OCI-LY1 (cell line): ENCODE data around the gene ZNF646.

Experiments used
- H2AFZ ChIP-seq: fragments of 200-600 bp; sonication (generic), shearing (Covaris generic); 2 replicates; pipeline ENCODE4 v1.6.0; 2014; ENCODE audit warnings: antibody characterized with exemption, mild to moderate bottlenecking, low read length
- H3F3A ChIP-seq: fragments of 200-600 bp; sonication (generic), shearing (Covaris generic); 2 replicates; pipeline ENCODE4 v1.6.0; 2014; ENCODE audit warnings: mild to moderate bottlenecking, antibody characterized with exemption, low read length, moderate library complexity; ENCODE audit not compliant: insufficient read depth
- H3K27ac ChIP-seq: fragments of 200-600 bp; sonication (generic); 2 replicates; pipeline ENCODE4 v1.5.1; 2014; ENCODE audit warnings: low read length, mixed run types, mild to moderate bottlenecking, low read depth; ENCODE audit not compliant: poor library complexity, severe bottlenecking
- H3K27me3 ChIP-seq: fragments of 200-600 bp; sonication (generic); 2 replicates; pipeline ENCODE4 v1.6.0; 2014; ENCODE audit warnings: antibody characterized with exemption, mild to moderate bottlenecking, low read length, moderate library complexity; ENCODE audit not compliant: insufficient read depth
- H3K36me3 ChIP-seq: fragments of 200-600 bp; sonication (generic); 2 replicates; pipeline ENCODE4 v1.6.1; 2014; ENCODE audit warnings: mild to moderate bottlenecking, antibody characterized with exemption, low read length, moderate library complexity, mixed read lengths; ENCODE audit not compliant: insufficient read depth
- H3K4me1 ChIP-seq: fragments of 200-600 bp; sonication (generic); 2 replicates; pipeline ENCODE4 v1.5.1; 2014; ENCODE audit warnings: mild to moderate bottlenecking, low read length, moderate library complexity; ENCODE audit not compliant: insufficient read depth, severe bottlenecking
- H3K4me2 ChIP-seq: fragments of 200-600 bp; sonication (generic), shearing (Covaris generic); 2 replicates; pipeline ENCODE4 v1.6.1; 2014; ENCODE audit warnings: low read length
- H3K4me3 ChIP-seq: fragments of 200-600 bp; sonication (generic); 2 replicates; pipeline ENCODE4 v1.5.1; 2014; ENCODE audit warnings: low read length, low read depth, mild to moderate bottlenecking, mixed read lengths; ENCODE audit not compliant: poor library complexity, severe bottlenecking
- H3K79me2 ChIP-seq: fragments of 200-600 bp; shearing (Covaris generic); 2 replicates; pipeline ENCODE4 v1.6.1; 2016; ENCODE audit warnings: mixed run types, low read length, mixed read lengths; ENCODE audit not compliant: insufficient read depth
- H3K9ac ChIP-seq: fragments of 200-600 bp; sonication (generic), shearing (Covaris generic); 2 replicates; pipeline ENCODE4 v1.6.1; 2014; ENCODE audit warnings: mild to moderate bottlenecking, low read length, mixed read lengths
- H3K9me2 ChIP-seq: fragments of 200-600 bp; sonication (generic), shearing (Covaris generic); 2 replicates; pipeline ENCODE4 v1.6.1; 2014; ENCODE audit warnings: low read depth, mild to moderate bottlenecking, low read length, mixed read lengths
- H3K9me3 ChIP-seq: fragments of 200-600 bp; shearing (Covaris generic); 2 replicates; pipeline ENCODE4 v1.6.1; 2014; ENCODE audit warnings: low read length, mixed read lengths
- H4K20me1 ChIP-seq: fragments of 200-600 bp; sonication (generic), shearing (Covaris generic); 2 replicates; pipeline ENCODE4 v1.6.0; 2016; ENCODE audit warnings: mild to moderate bottlenecking, low read length; ENCODE audit not compliant: insufficient read depth
- CTCF ChIP-seq: fragments of 200-600 bp; sonication (generic), shearing (Covaris generic); IDR thresholded peaks from 2 replicates; pipeline ENCODE4 v1.5.1; 2017; ENCODE audit warnings: mild to moderate bottlenecking, antibody characterized with exemption, low read length, moderate library complexity, mixed read lengths
- EZH2 ChIP-seq: fragments of 200-600 bp; sonication (generic), shearing (Covaris generic); IDR thresholded peaks from 2 replicates; pipeline ENCODE4 v1.8.0; 2017; ENCODE audit warnings: borderline replicate concordance, mixed run types, mild to moderate bottlenecking, antibody characterized with exemption, low read length, moderate library complexity, mixed read lengths

ZNF646 gene

GRCh38 chr16:31130899-31131298 is 56.7 kb downstream of the ZNF646 start:
- no peaks in the 10 kb centered on the region for H3F3A ChIP-seq
- no peak overlapping the region for H3K4me3 ChIP-seq
- no peak overlapping the region for H3K27ac ChIP-seq

GRCh38 chr16:31131416-31131815 is 57.2 kb downstream of the ZNF646 start:
- no peak for TF ChIP-seq EZH2
- TF ChIP-seq CTCF, result no peak
- Histone ChIP-seq H3K4me2 (no peak overlapping the region), H2AFZ (no peak overlapping the region), H3K9me2 (no peaks in the 10 kb centered on the region), H3F3A (no peaks in the 10 kb centered on the region), H3K4me1 (no peaks in the 10 kb centered on the region), H3K9me3 (no peaks in the 10 kb centered on the region), H3K79me2 (no peaks in the 10 kb centered on the region), H3K36me3 (peaks cover 26% of the 10 kb centered on the region), H4K20me1 (no peaks in the 10 kb centered on the region), H3K27ac (no peak overlapping the region), H3K27me3 (peaks cover 5% of the 10 kb centered on the region; the same call in 1 of the 2 replicates), H3K4me3 (no peak overlapping the region), H3K9ac (no peak overlapping the region)

More at GRCh38 chr16:31130899-31131298, 56.7 kb downstream of the ZNF646 start:
- Histone ChIP-seq H3K4me2 (no peak overlapping the region), H3K9me3 (no peaks in the 10 kb centered on the region), H3K79me2 (no peaks in the 10 kb centered on the region), H4K20me1 (no peaks in the 10 kb centered on the region), H3K27me3 (0 out of 2 replicates have a peak, but pooled peaks cover under 1% of the 10 kb centered on the region), H3K9me2 (no peaks in the 10 kb centered on the region), H3K9ac (no peak overlapping the region), H3K4me1 (no peaks in the 10 kb centered on the region), H3K36me3 (peaks cover 26% of the 10 kb centered on the region), H2AFZ (no peak overlapping the region)
- no peak for TF ChIP-seq EZH2
- TF ChIP-seq CTCF, result no peak

- H2AFZ ChIP-seq, result no peak overlapping the region
- H4K20me1 ChIP-seq, result no peaks in the 10 kb centered on the region
- peaks cover 26% of the 10 kb centered on the region for H3K36me3 ChIP-seq
- H3K79me2 ChIP-seq, result no peaks in the 10 kb centered on the region
- no peak overlapping the region for H3K4me2 ChIP-seq
- no peaks in the 10 kb centered on the region for H3K9me3 ChIP-seq
- TF ChIP-seq CTCF, result no peak
- TF ChIP-seq EZH2, result no peak
- no peak overlapping the region for H3K4me3 ChIP-seq
- H3K9me2 ChIP-seq, result no peaks in the 10 kb centered on the region
- no peak overlapping the region for H3K9ac ChIP-seq
- H3K27me3 ChIP-seq, result peaks cover 8% of the 10 kb centered on the region; the same call in 1 of the 2 replicates
- H3K4me1 ChIP-seq, result no peaks in the 10 kb centered on the region
- no peak overlapping the region for H3K27ac ChIP-seq
- H3F3A ChIP-seq, result no peaks in the 10 kb centered on the region
These were observed 57.6 kb downstream of the ZNF646 start for GRCh38 chr16:31131841-31132271.
